SK-MEL-5 (cell line): ENCODE results near the gene TNFRSF9. TPM values are rescaled to one million over a fixed set of nuclear protein-coding genes. Genes with fewer than 3 reads are reported as not detected.

Experiments used
- small RNA-seq, 2 experiments: library from RNA; depleted of rRNA; stranded (forward); fragments of <200 nt; gene quantifications; one replicate each; pipeline ENCODE3, GENCODE V24; 2014
- total RNA-seq: library from RNA; depleted of rRNA; stranded (reverse); fragments of >200 nt; shearing (Covaris generic); gene quantifications from 2 replicates; pipeline ENCODE4 v1.2.3, GENCODE V29; 2014; rRNA removed

The TNFRSF9 gene
- total RNA-seq, 1 experiment from 2014 or later = not detected

Small RNA genes lying within 50 kb of the gene (small RNA-seq; reads per million reads assigned to genes)
- gene RF00019 = 0 reads per million in 2 experiments

Other genes with a start within 250 kb of the TNFRSF9 start
- 102 and 104 TPM in 2 replicates for gene VAMP3, start 169.5 kb downstream of the TNFRSF9 start, total RNA-seq
- gene PER3, start 156.5 kb downstream of the TNFRSF9 start, total RNA-seq = 8.8 and 9.4 TPM in 2 replicates
- not detected in 2 replicates for gene UTS2, start 87.8 kb downstream of the TNFRSF9 start, total RNA-seq
- 264 and 305 TPM in 2 replicates for gene PARK7, start 20.9 kb upstream of the TNFRSF9 start, total RNA-seq
- 8.6 and 9.2 TPM in 2 replicates for gene ERRFI1, start 85.5 kb upstream of the TNFRSF9 start, total RNA-seq